Body of pancreas (tissue), 4 donors: Measurements from ENCODE around the gene RIMBP2.

Experiments
- CTCF ChIP-seq, 7 experiments: fragments of 450-650 bp in 4 of 7; fragments of 200-600 bp in 3 of 7; sonication (generic) in 3 of 7; IDR thresholded peaks; one replicate each; pipeline ENCODE4 v1.5.1; 2016 to 2019; ENCODE audit warnings: antibody characterized with exemption in 7 of 7
- POLR2A ChIP-seq, 3 donors: fragments of 450-650 bp; IDR thresholded peaks; one replicate each; pipeline ENCODE4 v1.6.1; 2016; ENCODE audit warnings: antibody characterized with exemption in 3 of 3, mild to moderate bottlenecking in 2 of 3

GRCh38 chr12:130391186-130391585 is 324.9 kb downstream of the RIMBP2 start:
- TF ChIP-seq CTCF (IDR thresholded peaks at IDR 0.05): no peak
- no peak for TF ChIP-seq POLR2A (IDR thresholded peaks at IDR 0.05)
